CD4-positive, alpha-beta T cell treated with Interleukin-12 subunit alpha and Interleukin-12 subunit beta, for 1 hour (primary cell): Measurements from ENCODE around the gene MMEL1.

Experiments
- DNase-seq: peaks from one replicate; pipeline ENCODE4 v3.0.0-alpha.2; 2020

The MMEL1 gene

GRCh38 chr1:2603521-2604155, 29.2 kb downstream of the MMEL1 start:
- no peak for DNase-seq

GRCh38 chr1:2602866-2603520, 29.8 kb downstream of the MMEL1 start:
- no peak for DNase-seq

DNA sequence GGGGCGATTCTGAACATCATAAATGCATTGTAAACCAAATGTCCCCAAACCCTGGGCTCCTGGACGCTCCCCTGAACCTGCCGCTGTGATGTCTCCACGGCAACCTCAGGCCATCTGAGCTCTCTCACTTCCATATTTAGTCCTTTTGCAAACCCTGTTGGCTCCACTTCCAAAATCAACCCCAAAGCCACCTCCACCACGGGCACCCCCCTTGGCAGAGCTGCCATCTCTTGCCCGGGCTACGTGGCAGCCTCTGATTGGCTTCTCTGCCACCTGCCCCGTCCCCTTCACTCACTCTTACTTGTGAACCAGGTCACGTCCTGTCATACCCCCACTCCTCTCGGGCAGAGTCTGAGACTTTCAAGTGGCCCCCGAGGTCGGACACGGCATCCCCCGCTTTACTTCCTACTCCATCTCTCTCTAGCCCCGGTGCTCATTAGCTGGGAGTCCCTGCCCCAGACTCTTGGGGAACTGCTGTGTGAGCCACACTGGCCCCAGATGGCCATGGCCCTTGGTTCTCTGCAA, 30.4 kb downstream of the MMEL1 start:
- DNase-seq: no peak

GRCh38 chr1:2601721-2602303, 31.0 kb downstream of the MMEL1 start:
- DNase-seq: no peak

DNA sequence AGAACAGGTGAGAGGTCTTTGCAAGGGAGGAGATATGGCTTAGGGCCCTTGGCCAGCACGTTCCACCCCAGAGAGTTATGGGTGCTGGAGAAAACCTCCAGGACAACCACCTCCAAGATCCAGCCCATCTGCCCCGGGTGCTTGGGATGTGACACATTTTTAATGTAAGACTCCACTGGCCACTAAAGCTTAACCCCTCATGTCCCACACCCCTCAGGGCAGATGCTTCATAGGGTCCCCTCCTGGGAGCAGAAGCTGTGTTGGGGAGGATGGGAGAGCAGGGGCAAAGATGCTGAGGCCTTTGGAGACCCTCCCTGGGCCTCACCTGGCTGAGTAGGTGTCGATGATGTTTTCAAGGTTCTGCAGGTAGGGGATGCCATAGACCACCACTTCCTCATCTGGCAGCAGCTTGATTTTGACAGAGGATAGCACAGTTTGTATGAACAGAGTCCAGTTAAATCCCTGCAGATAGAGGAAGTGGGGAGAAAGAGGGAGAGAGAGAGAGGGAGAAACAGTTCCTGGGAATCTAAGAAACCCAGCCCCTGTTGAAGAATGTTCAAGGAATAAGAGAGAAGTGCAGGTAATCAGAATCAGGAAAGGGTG, 34.4 kb downstream of the MMEL1 start:
- no peak for DNase-seq

GRCh38 chr1:2597441-2598328, 35.1 kb downstream of the MMEL1 start:
- no peak for DNase-seq

GRCh38 chr1:2596530-2597333, 36.1 kb downstream of the MMEL1 start:
- DNase-seq: no peak

DNA sequence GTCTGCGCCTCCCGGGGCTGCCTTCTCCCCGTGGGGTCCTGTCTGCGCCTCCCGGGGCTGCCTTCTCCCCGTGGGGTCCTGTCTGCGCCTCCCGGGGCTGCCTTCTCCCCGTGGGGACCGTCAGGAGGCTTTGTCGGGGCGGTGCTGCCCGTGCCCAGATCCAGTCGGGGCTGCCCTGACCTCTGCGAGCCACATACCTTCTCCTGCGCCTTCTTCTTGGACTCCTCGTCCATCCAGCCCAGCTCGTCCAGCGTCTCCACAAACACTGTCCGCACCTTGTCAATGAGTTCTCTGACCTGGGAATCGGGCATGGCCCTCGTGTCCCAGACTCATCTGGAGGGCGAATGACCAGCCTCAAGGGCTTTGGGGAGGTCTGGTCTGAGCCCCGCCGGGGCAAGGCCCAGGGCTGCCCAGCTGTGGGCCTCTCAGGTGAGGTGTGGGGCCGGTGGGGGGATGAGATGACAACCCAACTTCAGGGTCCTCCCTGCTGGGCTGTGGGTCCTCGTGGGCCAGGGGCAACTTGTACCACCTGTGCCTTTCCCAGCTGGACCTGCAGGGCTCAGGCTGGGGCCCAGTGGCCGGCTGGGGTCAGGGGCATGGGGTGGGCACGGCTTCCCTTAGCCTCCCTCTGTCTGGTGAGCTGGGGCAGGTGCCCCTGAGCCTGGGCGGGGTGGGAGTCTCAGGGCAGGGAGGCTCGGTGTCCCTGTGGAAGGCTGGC, 36.8 kb downstream of the MMEL1 start:
- no peak for DNase-seq

- no peak for DNase-seq
Observed at GRCh38 chr1:2595261-2595811, 37.5 kb downstream of the MMEL1 start.

GRCh38 chr1:2594641-2595131, 38.1 kb downstream of the MMEL1 start:
- no peak for DNase-seq

DNA sequence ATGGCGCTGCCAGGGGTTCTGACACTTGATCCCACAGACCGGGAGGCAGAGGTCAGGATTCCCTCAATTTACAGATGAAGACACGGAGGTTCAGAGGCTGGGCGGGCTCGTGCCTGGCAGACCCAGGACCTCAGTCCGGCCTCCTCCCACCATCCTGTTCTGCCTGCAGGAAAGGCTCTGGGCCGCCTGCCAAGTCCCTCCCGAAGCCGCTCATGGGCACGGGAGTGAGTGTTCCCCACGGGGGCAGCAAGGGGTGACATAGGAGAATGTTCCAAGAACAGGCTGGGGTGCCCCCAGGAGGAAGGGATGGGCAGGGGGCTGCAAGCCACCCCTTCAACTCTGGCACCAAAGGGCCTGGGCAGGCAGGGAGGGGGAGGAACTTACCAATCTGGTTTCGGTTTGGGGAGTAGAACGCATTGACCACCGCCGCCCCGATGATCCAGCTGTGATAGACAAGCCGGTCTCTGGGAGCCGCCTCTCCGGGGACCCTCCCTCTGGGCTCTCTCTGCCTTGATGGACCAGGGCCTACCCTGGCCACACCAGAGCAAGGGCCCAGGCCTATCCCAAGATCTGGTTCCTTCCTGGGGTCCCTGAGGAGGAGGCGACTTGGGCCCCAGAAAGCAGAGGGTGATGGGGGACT, 38.7 kb downstream of the MMEL1 start:
- no peak for DNase-seq

DNA sequence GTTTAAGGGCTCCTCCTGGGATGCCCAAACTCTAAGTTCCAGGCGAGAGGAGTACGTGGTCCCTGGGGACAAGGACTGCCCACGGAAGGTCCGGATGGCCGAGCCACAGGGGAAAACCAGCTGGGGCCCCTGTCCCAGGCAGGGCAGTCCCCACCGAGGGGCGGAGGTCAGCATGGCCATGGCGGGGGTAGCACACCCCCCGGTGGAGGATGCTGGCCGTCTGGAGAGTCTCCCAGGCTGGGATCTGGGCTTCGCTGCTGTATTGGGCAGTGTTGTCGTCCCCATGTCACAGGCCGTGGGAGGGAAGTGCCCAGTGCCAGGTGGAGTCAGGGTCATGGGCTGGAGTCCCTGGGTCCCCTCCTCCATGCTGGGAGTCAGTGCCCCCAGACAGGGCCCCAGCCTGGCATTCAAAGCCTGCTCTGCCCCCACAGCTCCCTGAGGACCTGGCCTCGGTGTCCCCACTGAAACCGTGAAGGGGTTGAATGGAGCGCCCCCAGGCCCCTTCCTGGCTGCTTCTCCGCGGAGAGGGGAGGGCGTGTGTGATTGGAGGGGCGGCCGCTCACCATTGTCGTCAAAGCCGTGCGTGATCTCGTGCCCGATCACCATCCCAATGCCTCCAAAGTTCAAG, 39.5 kb downstream of the MMEL1 start:
- no peak for DNase-seq

DNA sequence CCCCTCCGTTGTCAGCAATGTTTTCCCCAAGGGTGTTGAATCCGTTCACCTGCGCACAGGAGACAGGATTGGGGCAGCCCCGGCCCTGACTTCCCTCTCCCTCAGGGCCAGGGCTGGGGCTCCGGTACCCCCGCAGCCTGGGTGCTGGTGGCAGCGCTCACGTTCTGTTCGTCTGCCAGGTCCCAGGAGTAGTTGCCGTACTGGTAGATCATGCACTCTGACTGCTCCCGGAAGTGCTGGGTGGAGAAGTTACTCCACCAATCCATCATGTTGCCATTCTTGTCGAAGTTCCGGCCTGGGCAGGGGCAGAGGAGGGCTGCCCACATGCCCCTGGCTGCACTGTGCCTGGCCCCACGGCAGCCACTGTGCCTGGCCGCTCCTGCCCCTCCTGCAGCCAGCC, 40.1 kb downstream of the MMEL1 start:
- no peak for DNase-seq

GRCh38 chr1:2591581-2592261, 41.1 kb downstream of the MMEL1 start:
- no peak for DNase-seq

DNA sequence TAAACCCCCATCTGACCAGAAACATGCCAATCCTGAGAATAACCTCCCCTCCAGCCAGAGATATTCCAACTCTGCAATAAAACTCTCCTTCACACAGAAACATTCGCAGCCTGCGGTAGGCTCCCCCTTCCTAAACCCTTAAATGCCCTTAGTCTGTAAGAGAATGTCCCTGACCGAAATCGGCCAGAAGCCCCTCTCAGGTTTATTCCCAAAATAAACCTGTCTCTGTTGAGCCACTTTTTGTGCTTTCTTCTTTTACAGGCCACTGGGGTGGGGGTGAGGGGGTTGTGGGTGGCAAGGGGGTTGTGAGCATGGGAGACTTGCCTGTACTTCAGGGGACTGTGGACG, 41.6 kb downstream of the MMEL1 start:
- DNase-seq: no peak

GRCh38 chr1:2590233-2591141, 42.3 kb downstream of the MMEL1 start:
- no peak for DNase-seq

GRCh38 chr1:2589431-2590232, 43.2 kb downstream of the MMEL1 start:
- no peak for DNase-seq
